ENCODE measurements around the gene SACM1L.
"Not testable (repeated sequence)": the region's sequence is repeated elsewhere in the genome, so short reads cannot be mapped to it uniquely, and the experiment has no call there.

Gene SACM1L

GRCh38 chr3:45746777-45747622 lies 57.8 kb downstream of the SACM1L start:
- DNase-seq, result no peak

DNA sequence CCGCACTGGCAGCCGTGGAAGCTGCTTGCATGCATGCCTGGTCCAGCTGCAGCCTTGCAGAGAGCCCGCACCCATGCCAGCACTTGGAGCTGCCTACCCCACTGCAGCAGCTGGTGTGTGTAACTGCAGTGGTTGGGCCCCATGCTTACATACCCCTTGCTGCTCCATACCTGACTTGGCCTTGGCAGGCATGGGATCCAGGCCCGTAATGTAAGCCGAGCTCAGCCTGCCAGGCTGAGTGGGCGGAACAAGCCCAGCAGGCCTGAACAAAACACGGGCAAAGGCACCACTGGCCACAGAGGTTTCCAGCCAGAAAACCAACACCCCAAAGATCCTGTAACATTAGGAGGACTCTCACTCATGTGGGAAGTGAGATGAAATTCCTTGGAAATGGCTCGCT lies 58.9 kb downstream of the SACM1L start:
- no peak for DNase-seq

GRCh38 chr3:45749036-45749600 lies 59.9 kb downstream of the SACM1L start:
- not testable (repeated sequence) for DNase-seq

- no peak for DNase-seq
Observed at GRCh38 chr3:45749880-45750279, 60.7 kb downstream of the SACM1L start.

GRCh38 chr3:45751537-45752242 lies 62.5 kb downstream of the SACM1L start:
- no peak for DNase-seq

GRCh38 chr3:45753095-45753494 lies 63.9 kb downstream of the SACM1L start:
- DNase-seq, result no peak

- no peak for DNase-seq
Observed at GRCh38 chr3:45754461-45754860, 65.3 kb downstream of the SACM1L start.

DNA sequence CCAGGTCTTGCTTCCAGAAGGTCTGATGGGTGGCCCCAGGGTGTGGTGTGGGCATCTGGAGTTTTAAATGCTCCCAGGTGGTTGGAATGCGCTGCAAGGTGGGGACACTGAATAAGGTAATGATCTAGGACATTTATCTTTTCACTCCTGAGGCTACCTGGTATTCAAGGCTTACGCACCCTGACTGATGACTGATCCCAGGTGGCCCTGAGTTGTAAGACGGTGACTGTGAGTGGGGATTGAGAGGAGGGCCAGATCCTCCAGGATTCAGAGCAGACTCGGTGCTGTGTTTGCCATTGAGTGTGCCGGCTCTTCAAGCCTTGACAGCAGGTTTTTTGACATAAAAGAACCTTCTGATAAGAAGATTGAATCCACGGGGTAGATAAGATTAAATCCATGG lies 66.9 kb downstream of the SACM1L start:
- DNase-seq, result no peak

GRCh38 chr3:45757141-45757540 lies 67.9 kb downstream of the SACM1L start:
- DNase-seq, result not testable (repeated sequence)

GRCh38 chr3:45758871-45759270 lies 69.7 kb downstream of the SACM1L start:
- DNase-seq, result no peak

- no peak for DNase-seq
Observed at GRCh38 chr3:45759851-45760250, 70.7 kb downstream of the SACM1L start.

DNA sequence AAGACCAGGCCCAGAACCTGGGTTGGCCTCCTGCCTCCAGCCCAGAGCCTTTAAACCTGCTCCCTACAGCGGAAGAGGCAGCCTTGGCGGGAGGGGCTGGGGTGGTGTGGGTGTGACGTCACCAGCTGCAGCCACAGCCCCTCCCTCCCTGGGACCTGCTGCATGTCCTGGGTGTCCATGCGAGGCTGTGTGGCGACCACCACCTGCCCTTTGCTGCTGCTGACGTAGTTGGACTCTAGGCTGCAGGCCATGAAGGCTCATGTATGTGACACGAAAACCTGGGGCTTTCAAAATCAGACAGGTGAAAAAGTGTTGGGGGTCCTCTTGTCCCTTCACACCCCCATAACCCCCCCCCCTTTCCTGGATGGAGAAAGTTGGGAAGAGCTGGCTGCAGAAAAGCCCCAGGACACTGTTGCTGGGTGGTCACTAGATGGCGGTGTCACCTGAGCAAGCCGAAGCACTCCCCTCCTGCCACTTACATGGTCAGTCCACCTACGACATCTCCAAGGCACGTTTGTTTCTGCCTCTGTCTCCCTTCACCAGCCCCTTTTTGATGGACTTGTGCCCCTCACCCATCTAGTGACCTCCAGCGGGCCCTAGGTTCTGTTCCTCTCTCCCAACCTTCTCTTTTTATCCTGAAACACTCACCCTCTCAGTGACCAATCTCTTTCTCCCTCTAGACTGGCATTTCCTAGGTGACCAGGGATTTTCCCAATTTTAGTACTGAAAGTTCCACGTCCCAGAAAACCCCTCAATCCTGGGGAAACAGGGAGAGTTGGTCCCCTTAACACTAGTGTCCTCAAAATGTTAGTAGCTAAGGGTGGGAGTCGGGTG lies 71.9 kb downstream of the SACM1L start:
- peak in 1 of 2 experiments; percentile 38 for DNase-seq

GRCh38 chr3:45761831-45762230 lies 72.6 kb downstream of the SACM1L start:
- DNase-seq, result no peak

DNA sequence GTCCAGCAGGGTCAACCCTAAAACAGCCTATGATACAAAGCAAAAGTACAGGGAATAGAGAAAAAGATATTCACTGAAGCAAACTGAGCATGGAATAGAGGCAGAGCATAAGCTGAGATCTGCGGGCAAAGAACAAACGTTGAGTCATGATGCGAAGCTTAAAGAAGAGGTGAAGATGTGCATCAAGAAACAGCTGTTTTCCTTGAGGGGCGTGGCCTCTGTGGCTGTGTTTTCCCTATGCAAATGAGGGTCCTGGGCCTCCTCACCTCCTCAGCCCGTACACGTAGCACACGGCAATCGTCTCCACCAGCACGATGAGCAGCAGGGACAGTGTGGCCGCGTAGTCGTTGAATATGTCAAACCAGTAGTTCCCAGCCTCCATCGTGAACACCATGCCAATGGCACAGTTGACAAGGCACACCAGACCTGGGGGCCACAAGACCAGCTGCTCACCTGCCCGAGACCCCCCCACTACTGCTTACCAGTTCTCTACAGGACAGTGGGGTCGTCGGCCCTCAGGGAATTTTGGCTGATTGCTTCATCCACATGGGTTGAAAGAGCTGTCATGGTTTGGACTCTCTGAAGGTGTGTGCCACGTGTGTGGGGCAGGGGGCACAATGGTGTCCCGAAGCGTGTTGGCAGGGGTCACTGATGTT lies 73.6 kb downstream of the SACM1L start:
- no peak for DNase-seq

GRCh38 chr3:45763303-45763675 lies 74.1 kb downstream of the SACM1L start:
- DNase-seq, result no peak

DNA sequence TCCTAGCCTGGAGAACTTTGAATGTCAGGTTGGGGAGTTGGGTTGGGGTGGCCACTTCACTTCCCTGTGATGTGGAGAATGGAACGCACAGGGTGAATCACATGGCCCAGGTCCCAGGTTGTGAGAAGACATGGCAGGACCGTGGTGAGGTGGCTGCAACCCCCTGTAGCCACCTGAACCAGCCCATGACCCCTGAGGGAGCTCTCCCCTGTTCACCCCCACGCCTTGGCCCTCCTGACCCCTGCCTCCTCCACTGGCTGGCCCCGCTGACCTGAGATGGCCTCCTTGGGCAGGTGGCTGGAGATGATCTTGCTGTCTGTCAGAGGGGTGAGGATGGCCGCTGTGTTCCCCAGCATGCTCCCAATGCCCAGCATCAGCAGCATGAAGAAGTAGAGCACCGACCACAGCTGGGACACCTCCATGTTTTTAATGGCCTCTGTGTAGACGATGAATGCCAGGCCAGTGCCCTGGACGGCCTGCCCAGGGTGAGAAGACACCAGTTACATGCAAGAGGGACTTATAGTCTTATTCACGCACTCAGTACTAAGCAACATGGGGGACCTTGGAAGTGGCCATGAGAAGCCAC lies 76.2 kb downstream of the SACM1L start:
- DNase-seq, result no peak

GRCh38 chr3:45765958-45766357 lies 76.8 kb downstream of the SACM1L start:
- no peak for DNase-seq

GRCh38 chr3:45771166-45771775 lies 82.1 kb downstream of the SACM1L start:
- no peak for DNase-seq

GRCh38 chr3:45771831-45772230 lies 82.6 kb downstream of the SACM1L start:
- DNase-seq, result no peak

- DNase-seq, result no peak
Observed at GRCh38 chr3:45772341-45773035, 83.3 kb downstream of the SACM1L start.

DNA sequence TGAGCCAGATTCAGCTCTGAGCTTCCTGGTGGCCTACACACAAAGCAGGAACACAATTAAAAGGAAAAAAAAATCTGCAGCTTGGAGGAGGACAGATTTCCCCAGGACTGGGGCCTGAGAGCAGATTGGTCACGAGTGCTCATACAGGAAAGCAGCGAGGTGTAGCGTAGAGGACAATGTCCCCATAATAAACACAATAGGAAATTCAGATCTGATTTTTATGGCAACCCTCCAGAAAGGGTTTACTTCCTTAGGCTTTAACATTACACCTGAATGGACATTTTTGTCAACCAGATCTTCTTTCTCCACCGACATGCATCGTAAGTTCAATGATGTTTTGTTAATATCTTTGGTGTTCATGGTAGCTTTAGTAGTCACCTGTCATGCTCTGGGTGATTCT lies 83.9 kb downstream of the SACM1L start:
- DNase-seq, result no peak
